HG03432 (cell line): Measurements from ENCODE around the gene MALSU1.
"Not testable (repeated sequence)": the region's sequence is repeated elsewhere in the genome, so short reads cannot be mapped to it uniquely, and the experiment has no call there.

Experiments used
- ATAC-seq: cut with Tn5 transposase; IDR thresholded peaks from one replicate; pipeline ENCODE4 v1.9.1; 2021; ENCODE audit warnings: mild to moderate bottlenecking, moderate library complexity; ENCODE audit not compliant: unreplicated experiment

The MALSU1 gene

DNA sequence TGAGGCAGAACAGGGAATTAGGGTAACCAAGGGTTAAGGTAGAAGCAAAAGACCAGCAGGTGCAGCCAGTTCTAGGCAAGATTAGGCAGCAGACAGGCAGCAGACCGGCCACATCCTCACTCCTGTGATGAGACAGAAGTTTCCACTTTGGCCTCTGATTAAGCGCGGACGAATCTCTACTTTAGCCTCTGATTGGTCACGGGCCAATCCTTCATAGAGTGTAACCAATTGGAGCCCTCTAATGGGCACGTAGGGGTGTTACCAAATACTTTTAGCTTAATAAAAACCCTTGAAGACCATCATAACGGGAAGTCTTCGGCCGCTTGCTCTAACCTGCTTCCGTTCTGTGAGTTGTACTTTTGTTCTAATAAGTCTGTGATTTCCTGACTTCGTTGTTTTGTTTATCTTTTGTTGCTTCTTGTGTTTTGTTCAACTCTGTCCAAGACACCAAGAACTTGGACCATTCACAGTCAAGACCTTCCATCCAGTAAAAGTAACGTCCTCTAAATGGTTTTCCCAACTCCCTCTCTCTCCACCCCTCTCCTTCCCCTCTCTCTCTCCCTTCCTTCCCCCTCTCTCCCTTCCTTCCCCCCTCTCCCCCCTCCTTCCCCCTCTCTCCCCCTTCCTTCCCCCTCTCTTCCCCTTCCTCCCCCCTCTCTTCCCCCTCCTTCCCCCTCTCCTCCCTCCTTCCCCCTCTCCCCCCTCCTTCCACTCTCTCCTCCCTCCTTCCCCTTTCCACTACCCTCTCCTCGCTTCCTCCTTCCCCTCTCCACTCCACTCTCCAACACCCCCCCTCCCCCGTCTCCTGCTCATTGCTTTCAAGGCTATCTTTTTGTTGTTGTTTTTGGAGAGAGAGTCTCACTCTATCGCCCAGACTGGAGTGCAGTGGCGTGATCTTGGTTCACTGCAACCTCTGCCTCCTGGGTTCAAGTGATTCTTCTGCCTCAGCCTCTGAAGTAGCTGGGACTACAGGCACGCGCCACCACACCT lies 13.2 kb upstream of the MALSU1 start:
- ATAC-seq, result no peak

DNA sequence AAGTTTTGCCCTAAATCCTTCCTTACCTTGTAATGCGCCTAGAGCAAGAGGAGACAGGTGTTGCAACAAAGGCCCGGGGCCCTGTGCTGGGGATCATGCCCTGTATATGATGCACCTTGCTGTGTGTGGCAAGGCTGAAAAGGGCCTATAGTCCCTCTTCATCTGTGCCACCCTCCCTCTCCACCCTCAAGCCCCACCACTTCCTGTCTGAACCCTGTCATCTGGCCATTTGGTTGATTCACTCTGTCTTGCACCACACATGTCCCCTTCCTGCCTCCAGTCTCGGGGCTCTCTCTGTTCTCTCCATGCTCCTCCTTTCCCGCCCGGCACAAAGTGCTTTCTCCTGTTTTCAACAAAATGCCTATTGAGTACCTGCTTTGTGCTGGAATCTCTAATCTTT lies 11.5 kb upstream of the MALSU1 start:
- ATAC-seq, result no peak

DNA sequence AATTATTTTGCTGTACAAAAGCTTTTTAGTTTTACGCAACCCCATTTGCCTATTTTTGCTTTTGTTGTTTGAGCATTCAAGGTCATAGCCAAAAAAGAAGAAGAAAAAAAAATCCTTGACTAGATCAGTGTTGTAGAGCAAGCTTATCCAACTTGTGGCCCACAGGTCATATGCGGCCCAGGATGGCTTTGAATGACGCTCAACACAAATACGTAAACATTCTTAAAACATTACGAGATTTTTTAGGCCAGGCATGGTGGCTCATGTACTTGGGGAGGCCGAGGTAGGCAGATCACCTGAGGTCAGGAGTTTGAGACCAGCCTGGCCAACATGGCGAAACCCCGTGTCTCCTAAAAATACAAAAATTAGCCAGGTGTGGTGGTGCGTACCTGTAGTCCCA lies 8.1 kb upstream of the MALSU1 start:
- no peak for ATAC-seq

DNA sequence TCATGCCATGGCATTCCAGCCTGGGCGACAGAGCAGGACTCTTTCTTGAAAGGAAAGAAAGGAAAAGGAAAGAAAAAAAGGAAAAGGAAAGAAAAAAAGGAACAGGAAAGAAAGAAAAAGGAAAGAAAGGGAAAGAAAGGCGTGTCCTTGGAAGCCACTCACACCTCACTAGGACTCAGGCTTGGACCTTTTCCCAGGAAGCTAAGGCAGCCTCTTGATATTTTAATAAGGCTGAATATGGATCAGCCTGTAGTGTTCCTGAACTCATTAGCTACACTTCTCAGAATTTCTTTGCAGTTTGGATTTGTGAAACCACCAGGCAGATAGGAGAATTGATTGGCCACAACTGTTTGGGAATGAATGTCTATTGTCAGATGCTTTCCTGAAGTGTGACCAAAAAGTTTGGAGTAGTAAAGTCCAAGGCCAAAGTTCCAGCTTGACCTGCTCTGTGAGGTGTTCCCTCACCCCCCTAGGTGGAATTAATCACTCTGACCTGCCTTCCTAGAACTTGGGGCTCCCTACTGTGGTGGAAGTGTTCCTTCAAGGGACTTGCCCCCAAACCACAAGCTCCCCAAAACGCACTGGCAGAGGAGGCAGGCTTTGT lies 7.1 kb upstream of the MALSU1 start:
- ATAC-seq, result no peak

DNA sequence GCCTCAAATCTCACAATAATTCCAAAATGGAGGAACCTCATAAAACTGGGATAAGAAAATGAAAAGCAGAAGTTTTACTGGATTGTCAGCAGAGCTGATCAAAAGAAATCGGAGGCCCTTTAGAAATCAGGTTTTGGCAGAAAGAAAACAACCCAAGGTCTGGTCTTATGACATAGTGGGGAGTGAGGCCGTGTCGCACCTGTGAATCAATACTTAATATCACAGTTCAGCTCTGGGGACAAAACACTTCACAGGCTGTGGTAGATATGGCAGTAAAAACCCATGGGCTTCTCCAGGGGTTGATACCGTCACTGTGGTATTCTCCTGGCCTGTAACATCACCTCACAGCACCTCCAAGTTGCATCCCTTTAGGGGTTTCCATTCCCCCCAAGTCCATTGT lies 6.5 kb upstream of the MALSU1 start:
- no peak for ATAC-seq

DNA sequence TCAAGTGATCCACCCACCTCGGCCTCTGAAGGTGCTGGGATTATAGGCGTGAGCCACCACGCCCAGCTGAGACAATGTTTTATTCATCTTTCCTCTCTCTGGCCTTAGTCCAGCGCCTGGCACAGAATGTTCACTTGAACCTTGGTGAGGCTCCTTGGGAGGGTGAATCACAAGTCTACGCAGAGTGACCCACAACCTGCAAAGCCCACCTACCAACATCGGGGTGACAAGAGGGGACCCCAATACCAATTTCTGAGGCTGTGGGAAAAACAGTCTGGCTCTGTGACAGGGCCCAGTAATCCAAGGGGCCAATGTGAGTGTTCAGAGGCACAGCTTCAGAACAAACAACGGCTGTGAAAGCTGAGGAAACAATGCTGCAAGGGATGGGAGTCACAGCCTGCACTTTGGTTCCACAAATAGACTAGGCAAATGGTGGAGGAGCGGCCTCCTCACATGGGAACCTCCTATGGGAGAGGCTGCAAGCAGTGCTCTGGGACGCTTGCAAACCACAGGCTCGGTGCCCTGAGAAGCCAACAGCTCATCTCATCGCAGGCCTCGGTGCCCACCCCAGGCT lies 5.6 kb upstream of the MALSU1 start:
- ATAC-seq, result no peak

DNA sequence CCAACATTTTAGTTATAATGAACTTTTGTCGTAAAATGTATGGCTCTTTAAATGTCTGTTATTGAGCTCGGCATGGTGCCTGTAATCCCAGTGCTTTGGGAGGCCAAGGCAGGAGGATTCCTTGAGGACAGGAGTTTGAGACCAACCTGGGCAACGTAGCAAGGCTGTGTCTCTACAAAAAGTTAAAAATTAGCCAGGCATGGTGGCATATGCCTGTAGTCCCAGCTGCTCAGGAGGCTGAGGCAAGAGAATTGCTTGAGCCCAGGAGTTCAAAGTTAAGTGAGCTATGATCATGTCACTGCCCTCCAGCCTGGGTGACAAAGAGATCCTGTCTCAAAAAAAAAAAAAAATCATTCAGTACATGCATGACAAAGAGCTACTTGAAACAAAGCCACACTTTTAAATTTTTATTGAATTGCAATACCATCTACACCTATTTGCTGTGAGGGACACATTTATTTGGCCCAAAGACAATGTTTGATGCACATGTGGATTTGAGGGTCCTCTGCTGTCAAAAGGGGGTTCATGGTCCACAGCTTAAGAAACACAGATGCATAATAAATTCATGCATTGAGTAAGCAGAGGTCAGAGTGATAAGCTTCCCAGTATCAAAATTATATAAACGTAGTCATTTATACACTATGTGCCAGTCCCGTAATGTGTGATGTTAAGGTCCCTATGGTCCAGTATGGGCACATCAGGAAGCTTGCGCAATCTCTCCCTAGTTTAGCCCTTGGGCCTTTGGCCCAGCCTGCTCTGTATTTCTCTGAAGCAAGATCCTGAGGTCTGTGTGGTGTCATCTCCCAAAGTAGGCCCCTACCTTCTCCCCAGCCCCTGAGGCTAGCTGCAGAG lies 4.4 kb upstream of the MALSU1 start:
- no peak for ATAC-seq

DNA sequence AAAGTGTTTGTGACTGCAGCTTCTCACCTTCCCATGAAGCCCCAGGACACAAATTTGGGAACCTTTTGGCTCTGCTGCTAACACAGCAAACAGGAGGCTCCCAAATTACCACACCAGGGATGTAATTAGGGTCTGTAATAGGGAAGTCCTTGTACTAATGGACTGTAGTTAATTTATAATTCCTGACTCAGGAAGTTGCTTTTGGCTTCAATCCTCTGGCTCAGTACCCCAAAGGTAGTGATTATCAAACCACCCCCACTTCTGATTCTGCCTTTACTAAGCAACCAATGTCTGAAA lies 3.8 kb upstream of the MALSU1 start:
- no peak for ATAC-seq

DNA sequence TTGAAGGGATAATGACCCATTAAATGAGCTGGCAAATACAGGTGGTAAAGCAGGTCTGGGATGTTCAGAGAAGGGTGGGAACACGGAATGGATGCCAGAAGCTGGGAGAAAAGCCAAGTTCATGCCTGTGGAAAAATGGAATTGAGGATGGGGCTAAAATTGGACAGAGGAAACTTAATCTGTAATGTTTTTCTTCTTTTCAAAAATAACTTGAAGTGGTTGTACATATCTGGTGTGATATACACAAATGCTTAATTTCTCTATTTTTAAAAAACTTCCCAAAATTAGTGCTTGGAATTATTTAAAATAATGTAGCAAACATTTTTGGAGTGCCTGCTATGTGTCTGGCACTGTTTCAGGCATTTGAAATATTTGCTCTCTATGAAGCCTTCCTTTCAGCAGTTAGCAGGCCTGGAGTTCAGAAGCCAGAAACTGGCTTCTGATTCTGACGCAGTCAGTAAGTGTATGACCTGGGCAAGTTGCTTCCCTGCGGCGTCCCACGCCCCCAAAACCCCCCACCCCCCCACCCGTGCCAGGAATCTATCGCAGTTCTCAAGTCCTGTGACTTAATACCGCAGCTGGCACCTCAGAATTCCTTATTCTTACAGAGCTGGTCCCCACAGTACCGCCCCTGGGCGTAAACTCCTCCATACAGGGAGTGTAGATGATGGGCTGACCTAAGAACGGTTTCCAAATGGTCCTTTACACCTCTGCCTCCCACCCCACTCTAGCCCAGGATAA lies 828 bp upstream of the MALSU1 start:
- ATAC-seq, result no peak

DNA sequence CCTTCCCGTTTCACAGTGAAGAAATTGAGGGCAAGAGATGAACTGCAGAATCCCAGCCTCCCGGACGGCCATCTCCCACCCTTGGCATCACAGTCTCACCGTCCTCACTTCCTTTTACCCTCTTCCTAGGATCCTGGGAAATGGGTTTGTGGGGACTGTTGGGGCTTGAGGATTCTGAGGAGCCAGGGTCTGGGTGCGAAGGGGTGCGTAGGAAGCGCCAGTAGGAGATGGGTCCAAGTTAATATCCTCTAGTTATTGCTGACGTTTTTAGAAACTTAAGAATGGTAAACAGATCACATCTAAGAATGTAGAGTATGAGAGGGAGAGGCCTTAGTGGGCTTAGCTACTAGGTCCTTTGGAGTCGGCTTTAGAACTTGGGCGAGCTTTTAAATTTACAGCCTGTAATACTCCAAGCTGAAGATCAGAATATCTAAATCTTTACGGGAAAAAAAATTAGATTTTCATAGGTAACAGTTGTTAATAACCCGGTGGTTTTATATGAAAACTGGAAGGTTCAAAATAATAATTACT lies 696 bp downstream of the MALSU1 start:
- ATAC-seq, result no peak

DNA sequence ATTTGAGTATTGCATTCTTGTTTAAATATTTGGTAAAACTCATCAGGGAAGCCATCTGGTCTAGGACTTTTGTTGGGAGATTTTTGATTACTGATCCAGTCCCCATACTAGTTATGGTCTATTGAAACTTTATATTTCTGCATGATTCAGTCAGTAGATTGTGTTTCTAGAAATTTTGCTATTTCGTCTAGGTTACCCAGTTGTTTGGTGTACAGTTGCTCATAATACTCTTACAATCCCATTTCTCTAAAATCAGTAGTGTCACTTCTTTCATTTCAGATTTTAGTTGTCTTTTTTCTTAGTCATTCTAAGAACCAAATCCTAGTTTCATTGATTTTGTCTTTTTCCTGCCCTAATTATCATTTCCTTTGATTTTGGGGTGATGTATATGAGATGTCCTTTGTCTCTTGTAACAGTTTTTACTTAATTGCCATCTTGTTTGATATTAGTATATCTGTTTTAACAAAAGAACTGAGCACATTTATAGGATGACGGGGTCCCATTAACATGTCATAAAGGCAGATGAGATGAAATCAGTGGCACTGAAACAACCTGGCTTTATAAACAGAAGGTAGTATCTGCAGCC lies 7.9 kb downstream of the MALSU1 start:
- ATAC-seq, result no peak

DNA sequence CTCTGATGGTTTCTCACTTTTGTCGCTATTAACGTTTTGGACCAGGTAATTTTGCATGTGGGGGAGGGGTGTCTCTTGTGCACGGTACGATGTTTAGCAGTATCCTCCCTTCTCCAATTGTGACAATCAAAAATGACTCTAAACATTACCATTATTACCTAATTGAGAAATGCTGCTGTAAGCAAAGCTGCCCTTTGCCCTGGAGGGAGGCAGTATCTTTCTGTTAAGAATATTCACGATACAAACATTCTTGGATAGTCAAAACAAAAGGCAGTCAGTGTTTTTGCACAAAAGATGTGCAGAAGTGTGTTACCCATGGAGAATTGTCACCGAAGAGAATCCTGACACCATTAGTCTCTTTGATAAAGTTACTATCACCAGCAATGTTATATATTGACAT lies 9.6 kb downstream of the MALSU1 start:
- no peak for ATAC-seq

DNA sequence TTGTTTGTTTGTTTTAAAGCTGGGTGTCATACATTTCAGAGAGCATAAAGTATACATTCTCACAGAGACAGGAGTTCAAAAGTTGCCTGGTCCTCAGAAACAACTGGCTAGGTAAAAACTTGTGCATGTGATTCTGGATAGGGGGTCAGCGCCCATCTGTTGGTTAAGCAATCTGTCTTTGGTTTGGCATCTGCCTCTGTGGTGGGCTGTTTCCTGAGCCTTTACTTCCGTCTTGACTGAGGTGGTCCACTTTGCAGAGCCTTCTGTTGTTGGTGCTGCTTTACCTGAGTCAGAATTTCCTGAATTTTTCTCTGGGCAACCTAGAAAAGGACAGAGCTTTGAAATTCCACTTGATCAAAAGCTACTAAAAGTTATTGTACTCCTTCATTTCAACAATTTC lies 13.0 kb downstream of the MALSU1 start:
- ATAC-seq, result not testable (repeated sequence)

DNA sequence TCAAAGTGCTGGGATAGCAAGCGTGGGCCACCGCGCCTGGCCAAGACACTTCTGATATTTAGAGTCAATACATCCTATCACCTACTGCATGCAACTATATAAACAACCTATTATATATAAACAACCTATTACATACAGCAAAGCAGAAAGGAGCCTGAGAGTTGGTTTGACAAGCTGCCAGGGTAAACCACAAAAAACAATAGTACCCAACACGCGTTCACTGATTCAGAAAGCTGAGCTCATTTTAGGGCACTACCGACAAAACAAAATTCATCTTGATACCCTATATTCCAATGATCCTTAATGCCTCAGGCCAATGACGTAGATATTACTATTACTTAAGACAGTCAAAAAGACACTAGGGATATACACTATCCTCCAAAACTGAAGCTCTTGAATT lies 16.2 kb downstream of the MALSU1 start:
- no peak for ATAC-seq

DNA sequence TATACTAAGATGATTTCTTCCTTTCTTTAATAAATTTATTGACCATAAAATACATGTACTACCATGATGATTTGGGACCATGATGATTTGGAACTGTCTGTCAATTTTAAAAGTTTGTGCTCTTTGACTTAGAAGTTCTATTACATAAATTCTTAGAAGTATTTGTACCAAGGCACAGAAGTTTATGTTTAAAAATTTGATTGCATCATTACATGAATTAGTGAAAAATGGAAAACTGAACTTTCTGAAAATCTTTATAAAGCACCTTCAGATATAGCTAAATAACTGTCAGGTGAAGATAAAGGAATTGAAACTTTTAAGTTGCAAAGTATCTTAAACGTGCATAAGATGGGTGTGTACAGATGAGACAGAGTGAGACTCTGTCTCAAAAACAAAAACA lies 32.0 kb downstream of the MALSU1 start:
- ATAC-seq, result no peak

DNA sequence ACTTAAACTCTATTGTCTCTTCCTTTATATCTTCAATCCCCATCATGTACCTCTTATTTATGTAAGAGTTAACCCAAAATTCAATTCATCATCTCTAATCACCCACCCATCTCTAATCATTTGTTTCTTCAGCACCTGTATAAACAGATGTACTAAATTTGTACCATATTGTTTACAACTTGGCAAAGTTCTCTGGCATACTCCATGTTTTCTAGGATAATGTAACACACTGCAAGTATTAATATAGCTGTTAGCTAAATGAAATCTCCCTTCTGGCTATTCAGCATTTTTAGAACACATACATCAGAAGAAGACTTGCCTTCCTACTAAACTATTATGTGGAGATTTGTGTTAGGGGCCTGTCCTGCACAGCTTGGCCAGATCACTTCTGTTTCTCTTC lies 33.1 kb downstream of the MALSU1 start:
- ATAC-seq, result no peak

DNA sequence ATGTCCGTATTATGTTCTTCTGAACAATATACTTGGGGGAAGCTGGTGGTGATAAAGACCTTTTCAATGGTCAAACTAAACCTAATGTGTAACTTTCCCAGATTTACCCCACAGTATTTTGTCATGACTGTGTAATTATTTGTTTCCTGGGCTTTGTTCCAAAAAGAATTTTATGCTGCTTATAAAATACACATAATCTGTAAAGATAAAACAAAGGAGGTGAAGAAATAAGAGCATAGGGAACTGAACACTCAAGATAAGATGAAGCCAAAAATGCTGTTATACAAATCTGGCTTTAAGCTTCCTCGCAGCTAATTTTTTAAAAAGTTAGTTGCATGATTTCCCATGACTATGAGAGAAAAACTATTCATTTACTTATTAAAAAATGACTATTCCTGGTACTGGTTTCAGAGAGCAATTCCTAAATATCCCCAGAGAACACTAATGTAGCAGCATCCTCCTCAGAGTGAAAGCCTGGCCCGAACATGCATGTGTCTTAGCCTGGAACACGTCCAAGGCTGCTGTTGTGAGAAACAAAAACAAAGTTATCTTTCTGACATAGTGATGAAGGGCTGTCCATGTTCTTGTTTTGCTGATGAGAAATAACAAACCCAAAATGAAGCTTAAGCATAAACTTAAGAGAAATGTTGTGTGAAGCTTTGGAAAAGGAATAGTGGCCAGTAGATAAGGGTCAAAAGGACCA lies 33.9 kb downstream of the MALSU1 start:
- no peak for ATAC-seq

DNA sequence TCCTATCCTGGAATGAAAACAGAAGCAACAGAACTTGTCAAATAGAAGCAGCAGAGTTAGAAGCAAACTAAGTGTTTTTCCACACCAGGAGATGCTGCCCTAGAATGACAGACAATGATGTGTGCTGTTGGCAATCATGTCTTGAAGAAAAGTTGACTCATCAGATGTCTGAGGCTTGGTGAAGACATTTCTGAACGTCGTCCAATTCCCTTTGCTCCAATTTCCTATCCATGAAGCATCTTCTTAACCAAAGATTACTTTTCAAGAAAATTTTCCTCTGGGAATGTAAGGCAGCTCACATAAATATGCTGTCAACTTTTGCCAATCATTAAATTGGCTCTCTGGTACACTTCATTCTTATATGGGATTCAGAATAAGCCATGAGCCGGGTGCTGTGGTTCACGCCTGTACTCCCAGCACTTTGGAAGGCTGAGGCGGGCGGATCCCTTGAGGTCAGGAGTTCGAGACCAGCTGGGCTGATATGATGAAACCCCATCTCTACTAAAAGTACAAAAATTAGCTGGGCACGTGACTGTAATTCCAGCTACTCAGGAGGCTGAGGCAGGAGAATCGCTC lies 34.6 kb downstream of the MALSU1 start:
- ATAC-seq, result no peak

DNA sequence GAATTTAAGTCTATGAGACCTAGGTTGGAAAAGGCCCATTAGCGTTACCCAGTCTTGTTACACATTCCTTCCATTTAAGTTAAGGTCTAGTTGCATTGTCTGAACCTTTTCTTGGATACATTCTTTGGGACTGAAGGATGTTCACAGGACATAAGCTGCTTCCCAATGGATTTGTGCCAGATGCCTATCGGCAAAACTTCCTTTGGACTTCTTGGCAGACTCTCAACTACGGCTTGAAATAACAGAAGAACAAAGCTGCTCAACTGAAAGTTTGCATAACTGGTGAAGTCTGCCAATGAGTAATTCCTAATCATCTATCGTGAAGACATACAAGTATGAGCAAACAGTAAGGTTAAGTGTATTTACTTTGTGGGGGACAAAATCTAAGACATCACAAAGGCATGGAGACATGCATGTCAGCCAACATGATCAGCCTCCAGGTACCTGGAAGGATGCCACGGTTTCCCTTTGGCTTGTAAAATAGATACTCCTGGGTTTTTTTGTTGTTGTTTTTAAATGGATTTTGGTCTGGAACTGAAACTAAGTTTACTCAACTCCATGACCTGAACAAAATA lies 35.4 kb downstream of the MALSU1 start:
- no peak for ATAC-seq
